ENCODE data around the gene KCNN4.

KCNN4 gene

DNA sequence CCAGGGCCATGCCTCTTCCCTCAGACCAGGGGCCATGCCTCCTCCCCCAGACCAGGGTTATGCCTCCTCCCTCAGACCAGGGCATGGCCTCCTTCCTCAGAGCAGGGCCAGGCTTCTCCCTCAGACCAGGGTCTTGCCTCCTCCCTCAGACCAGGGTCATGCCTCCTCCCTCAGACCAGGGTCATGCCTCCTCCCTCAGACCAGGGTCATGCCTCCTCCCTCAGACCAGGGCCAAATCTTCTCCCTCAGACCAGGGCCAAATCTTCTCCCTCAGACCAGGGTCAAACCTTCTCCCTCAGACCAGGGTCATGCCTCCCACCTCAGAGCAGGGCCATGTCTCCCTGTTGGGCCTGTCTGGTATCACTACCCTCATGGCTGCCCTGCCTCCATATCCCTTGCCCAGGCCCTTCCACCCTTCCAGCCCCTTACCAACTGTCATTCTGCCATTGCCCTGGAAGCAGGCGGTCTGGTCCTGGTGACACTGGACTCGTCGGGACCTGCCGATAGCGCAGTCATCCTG lies 17.3 kb upstream of the KCNN4 start:
- no peak for TF ChIP-seq CTCF (conservative IDR thresholded peaks at IDR 0.05; ENCODE audit: low read depth)
- ChIA-PET CTCF (interaction anchor here (0.7 kb wide), 1 partner anchor 33 kb away, joined by 5 read pairs; no protein-coding TSS in a partner anchor), POLR2A (ENCODE audit: low non-redundant PET) (no interaction called here)
- no peak for DNase-seq (ENCODE audit: low spot score)
- peak overlapping the region; percentile 88 for H3K27ac ChIP-seq

- CTCF ChIA-PET: no interaction called here
- H3K27ac ChIP-seq: peak overlapping the region; percentile 49
- no peak for TF ChIP-seq CTCF (conservative IDR thresholded peaks at IDR 0.05; ENCODE audit: low read depth)
These were observed 16.8 kb upstream of the KCNN4 start for GRCh38 chr19:43797556-43797955.

DNA sequence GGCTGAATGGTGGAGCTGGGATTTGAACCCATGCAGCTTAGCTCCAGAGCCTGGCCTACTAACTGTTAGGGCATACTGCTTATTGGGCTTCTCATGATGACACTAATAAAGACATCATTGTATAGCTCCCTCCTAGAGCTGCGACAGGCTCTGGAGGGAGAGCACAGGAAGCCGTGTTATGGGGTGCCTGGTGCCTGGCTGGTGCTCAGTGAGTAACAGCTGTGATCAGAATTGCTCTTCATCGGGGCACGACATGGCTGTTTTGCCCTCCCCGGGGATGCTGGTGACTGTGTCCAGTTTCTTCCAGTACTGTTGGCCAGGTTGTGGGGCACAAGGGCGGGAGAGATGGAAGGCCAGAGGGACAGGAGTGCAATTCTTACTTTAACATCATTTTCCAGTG lies 16.3 kb upstream of the KCNN4 start:
- no peak for DNase-seq (ENCODE audit: low spot score)
- CTCF ChIA-PET: no interaction called here
- POLR2A ChIA-PET (ENCODE audit: low non-redundant PET): no interaction called here
- peak overlapping the region; percentile 49 for H3K27ac ChIP-seq
- no peak for TF ChIP-seq CTCF (conservative IDR thresholded peaks at IDR 0.05; ENCODE audit: low read depth)

More at GRCh38 chr19:43797556-43797955, 16.8 kb upstream of the KCNN4 start:
- POLR2A ChIA-PET (ENCODE audit: low non-redundant PET): no interaction called here
- no peak for DNase-seq (ENCODE audit: low spot score)

- ChIA-PET CTCF (no interaction called here), POLR2A (ENCODE audit: low non-redundant PET) (no interaction called here)
- H3K27ac ChIP-seq: no peak overlapping the region
- no peak for DNase-seq (ENCODE audit: low spot score)
- no peak for TF ChIP-seq CTCF (conservative IDR thresholded peaks at IDR 0.05; ENCODE audit: low read depth)
These were observed 9.8 kb upstream of the KCNN4 start for GRCh38 chr19:43790587-43790986.

DNA sequence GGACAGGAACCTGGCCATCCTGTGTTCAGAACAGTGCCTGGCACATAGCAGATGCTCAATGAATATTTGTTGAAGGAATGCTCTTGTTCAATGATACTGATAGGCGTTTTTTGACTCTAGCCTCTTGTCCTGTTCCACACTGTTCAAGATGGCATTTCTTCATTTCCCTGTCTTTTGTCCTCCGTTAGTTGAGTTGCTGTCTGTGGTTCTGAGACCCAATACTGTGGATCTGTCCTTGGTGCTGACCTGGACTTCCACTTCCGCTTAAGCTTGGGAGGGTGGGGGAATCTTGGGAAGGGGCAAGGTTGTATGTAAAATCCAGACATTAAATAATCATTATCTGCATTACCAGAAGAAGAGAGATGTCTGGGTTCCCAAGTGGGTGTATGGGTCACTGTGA lies 8.3 kb upstream of the KCNN4 start:
- CTCF ChIA-PET: interaction anchor here (0.6 kb wide), 2 partner anchors 10 to 101 kb away, joined by 3 read pairs; no protein-coding TSS in a partner anchor
- POLR2A ChIA-PET (ENCODE audit: low non-redundant PET): no interaction called here
- DNase-seq (ENCODE audit: low spot score): no peak
- H3K27ac ChIP-seq: no peak overlapping the region
- TF ChIP-seq CTCF (conservative IDR thresholded peaks at IDR 0.05; ENCODE audit: low read depth): no peak

- POLR2A ChIA-PET (ENCODE audit: low non-redundant PET): no interaction called here
- CTCF ChIA-PET: no interaction called here
- no peak for DNase-seq (ENCODE audit: low spot score)
- no peak overlapping the region for H3K27ac ChIP-seq
- TF ChIP-seq CTCF (conservative IDR thresholded peaks at IDR 0.05; ENCODE audit: low read depth): no peak
These were observed 5.9 kb upstream of the KCNN4 start for GRCh38 chr19:43786665-43787064.

Measured in RWPE1 (cell line).